Breast epithelium (tissue), 4 donors: ENCODE data around the gene TNFAIP8. TPM values are rescaled to one million over a fixed set of nuclear protein-coding genes. Genes with fewer than 3 reads are reported as not detected.

ENCODE experiments used
- DNase-seq, 2 donors: peaks; one replicate each; pipeline ENCODE4 v3.0.0-alpha.2; 2019; ENCODE audit warnings: low spot score in 2 of 2
- H3K27ac ChIP-seq, 2 donors: fragments of 200-600 bp; sonication (generic) in 1 of 2; one replicate each; pipeline ENCODE4 v1.5.1; 2016 to 2019; ENCODE audit warnings: mild to moderate bottlenecking in 1 of 2
- H3K27me3 ChIP-seq, 2 donors: fragments of 200-600 bp; sonication (generic) in 1 of 2; one replicate each; pipeline versions ENCODE4 v1.5.1 to v1.6.0; 2017 to 2019; ENCODE audit warnings: control low read depth in 1 of 2, mild to moderate bottlenecking in 1 of 2
- H3K36me3 ChIP-seq: fragments of 200-600 bp; one replicate; pipeline ENCODE4 v1.5.1; 2019
- H3K4me1 ChIP-seq, 2 donors: fragments of 200-600 bp; sonication (generic); one replicate each; pipeline ENCODE4 v1.5.1; 2016 to 2019; ENCODE audit warnings: control low read depth in 1 of 2
- H3K4me3 ChIP-seq, 3 donors: fragments of 200-600 bp; sonication (generic); 1 replicate in 2 of 3; 2 replicates in 1 of 3; pipeline ENCODE4 v1.5.1; 2016 to 2019; ENCODE audit warnings: mild to moderate bottlenecking in 3 of 3, moderate library complexity in 2 of 3
- H3K9me3 ChIP-seq, 2 donors: fragments of 200-600 bp; sonication (generic) in 1 of 2; one replicate each; pipeline ENCODE4 v1.5.1; 2016 to 2019; ENCODE audit warnings: control low read depth in 1 of 2
- CTCF ChIP-seq, 3 donors: fragments of 450-650 bp; IDR thresholded peaks; one replicate each; pipeline ENCODE4 v1.5.1; 2016 to 2017; ENCODE audit warnings: antibody characterized with exemption in 3 of 3, mild to moderate bottlenecking in 3 of 3, moderate library complexity in 3 of 3
- POLR2A ChIP-seq: fragments of 450-650 bp; IDR thresholded peaks from one replicate; pipeline ENCODE4 v1.6.1; 2016; ENCODE audit warnings: antibody characterized with exemption, mild to moderate bottlenecking, moderate library complexity
- POLR2AphosphoS5 ChIP-seq, 3 donors: sonication (generic); formaldehyde crosslinking; IDR thresholded peaks; one replicate each; pipeline ENCODE4 v1.6.1; 2017; ENCODE audit warnings: antibody characterized with exemption in 3 of 3
- intact Hi-C: fragments of 100-400 bp; cut with DNase I; formaldehyde crosslinking; loops from one replicate; pipeline ENCODE4 v1.15.1; 2023; ENCODE audit warnings: low total_unique reads
- total RNA-seq, 3 donors: library from RNA; depleted of rRNA; stranded (reverse); fragments of >200 nt; gene quantifications; one replicate each; pipeline ENCODE4 v1.1.0, GENCODE V29; 2016

TNFAIP8 gene
- total RNA-seq, 3 donors from 2014 or later, result 35.4 to 167 (median 37.3) TPM

- intact Hi-C loops, result no loop called here
- H3K4me3 ChIP-seq, result no peak overlapping the region
- TF ChIP-seq POLR2A, result no peak
- TF ChIP-seq POLR2AphosphoS5 (IDR thresholded peaks at IDR 0.05), result no peak
- no peak for TF ChIP-seq CTCF (IDR thresholded peaks at IDR 0.05)
- H3K4me1 ChIP-seq, result no peaks in the 10 kb centered on the region
- no peaks in the 10 kb centered on the region for H3K36me3 ChIP-seq
- no peak for DNase-seq
- no peaks in the 10 kb centered on the region for H3K9me3 ChIP-seq
- H3K27me3 ChIP-seq, result no peaks in the 10 kb centered on the region
- H3K27ac ChIP-seq, result no peak overlapping the region
Observed at GRCh38 chr5:119353686-119354366, 2.0 kb upstream of the TNFAIP8 start.

- Histone ChIP-seq H3K36me3 (no peaks in the 10 kb centered on the region), H3K9me3 (no peaks in the 10 kb centered on the region), H3K27ac (peak overlapping the region in 1 of 2 donors; percentile 19), H3K27me3 (no peaks in the 10 kb centered on the region), H3K4me1 (no peaks in the 10 kb centered on the region), H3K4me3 (peak overlapping the region in 1 of 3 donors; percentile 84)
- intact Hi-C loops, result no loop called here
- no peak for DNase-seq
- TF ChIP-seq CTCF (IDR thresholded peaks at IDR 0.05) (no peak), POLR2AphosphoS5 (IDR thresholded peaks at IDR 0.05) (no peak), POLR2A (no peak)
Observed at GRCh38 chr5:119354537-119355243, 1.1 kb upstream of the TNFAIP8 start.

- no peak for DNase-seq
- no peaks in the 10 kb centered on the region for H3K4me1 ChIP-seq
- no peaks in the 10 kb centered on the region for H3K27me3 ChIP-seq
- TF ChIP-seq POLR2A (no peak), CTCF (IDR thresholded peaks at IDR 0.05) (no peak), POLR2AphosphoS5 (IDR thresholded peaks at IDR 0.05) (no peak)
- no peaks in the 10 kb centered on the region for H3K36me3 ChIP-seq
- no peaks in the 10 kb centered on the region for H3K9me3 ChIP-seq
- H3K27ac ChIP-seq, result peak overlapping the region; percentile 19 to 82
- intact Hi-C loops, result no loop called here
- H3K4me3 ChIP-seq, result peak overlapping the region; percentile 65 to 84 (median 67)
Observed at GRCh38 chr5:119355244-119355638, 578 bp upstream of the TNFAIP8 start.

- Histone ChIP-seq H3K4me1 (no peaks in the 10 kb centered on the region), H3K27me3 (no peaks in the 10 kb centered on the region), H3K27ac (peak overlapping the region; percentile 74 to 82), H3K9me3 (no peaks in the 10 kb centered on the region), H3K4me3 (peak overlapping the region; percentile 65 to 84 (median 67)), H3K36me3 (no peaks in the 10 kb centered on the region)
- DNase-seq, result no peak
- intact Hi-C loops, result no loop called here
- TF ChIP-seq POLR2A (no peak), CTCF (IDR thresholded peaks at IDR 0.05) (no peak), POLR2AphosphoS5 (IDR thresholded peaks at IDR 0.05) (no peak)
Observed at GRCh38 chr5:119356612-119357188, 881 bp downstream of the TNFAIP8 start.

GRCh38 chr5:119357270-119357669, 1.5 kb downstream of the TNFAIP8 start:
- peak overlapping the region; percentile 65 to 84 (median 67) for H3K4me3 ChIP-seq
- peak overlapping the region; percentile 74 to 82 for H3K27ac ChIP-seq
- H3K27me3 ChIP-seq, result no peaks in the 10 kb centered on the region
- H3K9me3 ChIP-seq, result no peaks in the 10 kb centered on the region
- no peak for DNase-seq
- intact Hi-C loops, result no loop called here
- H3K4me1 ChIP-seq, result no peaks in the 10 kb centered on the region
- TF ChIP-seq POLR2A, result no peak
- no peak for TF ChIP-seq POLR2AphosphoS5 (IDR thresholded peaks at IDR 0.05)
- TF ChIP-seq CTCF (IDR thresholded peaks at IDR 0.05), result no peak
- H3K36me3 ChIP-seq, result no peaks in the 10 kb centered on the region
